HG02981 (cell line): ENCODE measurements around the gene CGB1.
"Not testable (repeated sequence)": the region's sequence is repeated elsewhere in the genome, so short reads cannot be mapped to it uniquely, and the experiment has no call there.

Experiments
- ATAC-seq: cut with Tn5 transposase; IDR thresholded peaks from one replicate; pipeline ENCODE4 v1.9.1; 2021; ENCODE audit warnings: mild to moderate bottlenecking, moderate library complexity; ENCODE audit not compliant: unreplicated experiment

CGB1 gene

GRCh38 chr19:49059053-49059452, 22.4 kb upstream of the CGB1 start:
- no peak for ATAC-seq

DNA sequence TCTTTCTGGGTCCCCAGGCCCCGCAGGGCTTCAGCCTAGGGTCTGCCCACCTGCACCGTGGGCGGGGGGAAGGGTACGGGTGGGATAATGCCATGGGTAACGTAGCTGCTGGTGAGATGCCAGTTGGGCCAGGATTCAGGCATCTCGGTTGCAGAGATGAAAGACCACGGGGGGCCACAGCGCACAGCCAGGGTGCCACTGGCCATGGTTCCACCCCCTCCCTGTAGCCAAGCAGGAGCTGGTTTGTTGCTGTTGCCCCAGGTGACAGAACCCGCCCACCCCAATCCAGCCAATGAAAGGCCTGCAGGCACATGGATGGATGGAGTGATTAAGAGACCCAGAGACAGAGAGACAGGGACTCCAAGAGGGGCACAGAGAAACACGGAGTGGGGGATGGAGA, 21.9 kb upstream of the CGB1 start:
- ATAC-seq, result no peak

GRCh38 chr19:49057636-49058234, 21.0 kb upstream of the CGB1 start, which contains the start of gene CGB7:
CGB7 (minus strand) TSS chr19:49057749; CDS start chr19:49055375, 2,374 bp downstream.
- no peak for ATAC-seq

DNA sequence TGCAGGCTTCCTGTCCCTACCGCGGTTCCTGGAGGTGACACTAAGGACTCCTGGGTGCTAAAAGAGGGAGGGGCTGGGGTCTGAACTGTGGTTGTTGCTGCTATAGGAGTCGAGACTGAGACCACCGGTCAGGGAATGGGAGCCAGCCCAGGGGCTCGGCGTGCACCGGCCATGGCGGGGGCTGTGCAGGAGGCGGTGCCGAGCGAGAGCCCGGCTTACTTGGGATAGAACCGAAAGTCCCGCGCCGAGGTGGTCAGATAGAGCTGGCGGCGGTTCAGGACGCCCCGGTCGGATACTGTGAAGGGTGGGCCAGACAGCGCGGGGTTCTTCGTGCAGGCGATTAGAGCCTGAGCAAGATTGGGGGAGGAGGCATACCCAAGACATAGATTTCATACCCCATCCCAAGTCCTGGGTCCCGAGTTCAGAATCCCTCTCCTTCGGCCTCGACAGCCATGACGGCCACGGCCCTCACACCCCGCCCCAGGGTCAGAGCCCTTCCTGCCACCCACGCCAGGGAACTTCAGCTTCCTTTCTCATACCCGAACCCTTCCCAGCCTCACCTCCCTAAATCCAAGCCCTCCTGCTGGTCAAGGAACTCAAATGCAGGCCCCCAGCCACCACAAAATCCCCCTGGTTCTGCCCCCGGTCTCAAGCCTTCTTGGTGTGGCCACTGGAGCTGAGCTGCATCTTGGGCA, 20.4 kb upstream of the CGB1 start:
- not testable (repeated sequence) for ATAC-seq

DNA sequence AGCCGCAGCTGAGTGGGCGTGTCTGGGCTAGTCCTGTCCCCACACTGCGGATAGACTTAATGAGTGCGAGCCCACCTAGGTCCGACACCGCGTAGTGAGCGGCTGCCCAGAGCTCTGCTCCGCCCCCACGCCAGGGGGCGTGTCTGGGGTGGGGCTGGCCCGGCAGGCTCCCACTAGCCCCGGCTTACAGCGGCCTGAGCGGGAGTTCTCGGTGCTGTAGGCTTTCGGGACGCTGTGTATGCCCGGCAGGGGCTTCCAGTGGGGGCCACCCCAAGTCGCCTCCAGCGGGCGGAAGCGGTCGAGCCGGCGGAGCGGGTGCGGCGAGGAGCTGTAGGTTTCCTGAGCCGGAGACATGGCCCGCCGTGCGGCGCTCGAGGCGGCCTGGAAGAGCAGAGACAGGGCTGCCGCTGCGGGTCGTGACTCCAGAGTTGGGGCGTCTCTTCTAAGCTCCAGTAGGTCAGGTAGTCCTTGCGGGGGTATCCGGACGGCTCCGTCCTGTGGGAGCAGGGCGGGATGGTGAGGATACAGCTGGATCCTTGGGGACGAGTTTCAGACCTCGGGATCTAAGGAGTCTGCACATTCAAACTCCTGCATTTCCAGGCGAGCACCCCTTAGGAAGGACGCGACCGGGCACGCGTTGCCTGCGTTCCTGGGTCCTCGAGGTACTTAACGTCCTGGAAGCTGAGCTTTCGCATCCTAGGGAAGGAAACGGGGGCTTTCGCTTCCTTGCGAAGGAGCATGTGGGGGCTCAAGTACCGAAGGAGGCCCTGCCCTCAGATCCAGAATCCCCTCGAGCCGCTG, 19.6 kb upstream of the CGB1 start:
- no peak for ATAC-seq

DNA sequence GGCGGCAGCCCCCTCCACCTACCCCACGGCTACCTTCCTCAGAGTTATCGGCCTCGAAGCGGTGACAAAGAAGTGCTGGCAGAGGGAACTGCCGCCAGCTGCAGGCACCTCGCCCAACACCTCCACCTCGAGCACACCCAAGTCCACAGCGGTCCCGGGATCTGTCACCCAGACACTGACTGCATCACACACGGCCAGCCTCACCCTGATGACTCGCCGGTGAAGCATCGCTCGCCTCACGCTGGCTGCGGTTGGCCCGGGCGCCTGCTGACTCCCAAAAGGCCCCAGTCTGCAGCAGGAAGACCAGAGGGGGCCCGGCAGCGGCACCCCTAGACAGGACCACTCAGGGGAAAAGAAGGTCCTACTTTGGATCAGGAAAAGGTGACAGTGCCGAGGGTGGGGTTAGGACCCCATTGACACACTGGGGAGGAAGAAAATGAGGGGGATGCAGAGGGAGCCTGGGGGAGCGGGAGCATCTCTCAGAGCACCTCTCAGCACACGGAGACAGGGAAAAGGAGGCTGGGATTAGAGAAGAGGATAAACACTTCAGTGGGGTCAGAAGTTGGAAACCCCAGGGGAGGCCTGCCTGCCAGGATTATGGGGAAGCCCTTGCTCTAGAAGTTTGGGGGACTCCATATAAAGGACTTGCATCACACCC, 13.8 kb upstream of the CGB1 start:
- ATAC-seq, result not testable (repeated sequence)

- not testable (repeated sequence) for ATAC-seq
Measured at GRCh38 chr19:49049834-49050233, 13.1 kb upstream of the CGB1 start.

- not testable (repeated sequence) for ATAC-seq
Measured at GRCh38 chr19:49049011-49049410, 12.3 kb upstream of the CGB1 start, which contains the start of gene CGB8. CGB8 (minus strand) TSS chr19:49049111; CDS start chr19:49048739, 372 bp downstream.

DNA sequence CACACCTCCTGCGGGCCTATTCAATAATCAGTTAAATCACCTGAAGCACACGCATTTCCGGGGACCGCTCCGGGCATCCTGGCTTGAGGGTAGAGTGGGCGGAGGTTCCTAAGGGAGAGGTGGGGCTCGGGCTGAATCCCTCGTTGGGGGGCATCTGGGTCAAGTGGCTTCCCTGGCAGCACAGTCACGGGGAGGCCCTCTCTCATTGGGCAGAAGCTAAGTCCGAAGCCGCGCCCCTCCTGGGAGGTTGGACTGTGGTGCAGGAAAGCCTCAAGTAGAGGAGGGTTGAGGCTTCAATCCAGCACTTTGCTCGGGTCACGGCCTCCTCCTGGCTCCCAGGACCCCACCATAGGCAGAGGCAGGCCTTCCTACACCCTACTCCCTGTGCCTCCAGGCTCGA, 6.9 kb upstream of the CGB1 start, which contains the start of gene CGB5:
TSS of gene CGB5 (plus strand) at position 301 of the 400 bp plus-strand sequence. CDS start 362 bp downstream, outside the sequence.
- ATAC-seq, result not testable (repeated sequence)

- not testable (repeated sequence) for ATAC-seq
Measured at GRCh38 chr19:49042666-49043065, 6.0 kb upstream of the CGB1 start.

DNA sequence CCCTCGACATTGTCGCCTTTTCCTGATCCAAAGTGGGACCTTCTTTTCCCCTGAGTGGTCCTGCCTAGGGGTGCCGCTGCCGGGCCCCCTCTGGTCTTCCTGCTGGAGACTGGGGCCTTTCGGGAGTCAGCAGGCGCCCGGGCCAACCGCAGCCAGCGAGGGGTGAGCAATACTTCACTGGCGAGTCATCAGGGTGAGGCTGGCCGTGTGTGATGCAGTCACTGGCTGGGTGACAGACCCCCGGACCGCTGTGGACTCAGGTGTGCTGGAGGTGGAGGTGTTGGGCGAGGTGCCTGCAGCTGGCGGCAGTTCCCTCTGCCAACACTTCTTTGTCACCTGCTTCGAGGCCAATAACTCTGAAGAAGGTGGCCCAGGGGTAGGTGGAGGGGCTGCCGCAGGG, 5.5 kb upstream of the CGB1 start:
- ATAC-seq, result no peak

- not testable (repeated sequence) for ATAC-seq
Measured at GRCh38 chr19:49039736-49040135, 3.0 kb upstream of the CGB1 start.

- ATAC-seq, result not testable (repeated sequence)
Measured at GRCh38 chr19:49038557-49039276, 2.0 kb upstream of the CGB1 start.

DNA sequence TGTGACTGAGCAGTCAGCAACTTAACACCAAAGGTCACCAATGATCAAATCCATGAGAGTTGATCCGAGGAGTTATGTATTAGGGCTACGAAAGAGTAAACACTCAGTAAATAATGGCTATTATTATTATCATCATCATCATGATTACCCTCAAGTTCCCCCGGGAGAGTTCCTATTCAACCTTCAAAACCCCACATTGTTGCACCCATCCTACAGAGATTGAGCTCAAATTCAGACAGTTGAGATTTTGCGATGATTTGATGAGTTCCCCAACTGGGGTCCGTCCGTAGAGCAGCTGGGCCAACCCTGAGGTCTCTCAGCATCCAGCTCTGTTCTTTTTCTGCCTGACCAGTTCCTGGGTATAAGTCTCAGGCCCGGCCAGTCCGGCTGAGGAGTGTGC, 1.4 kb upstream of the CGB1 start:
- not testable (repeated sequence) for ATAC-seq

- not testable (repeated sequence) for ATAC-seq
Measured at GRCh38 chr19:49031642-49032301, 4.9 kb downstream of the CGB1 start, which contains the start of gene CGB2. CGB2 (plus strand) TSS chr19:49031890; CDS start chr19:49032096, 206 bp downstream.

DNA sequence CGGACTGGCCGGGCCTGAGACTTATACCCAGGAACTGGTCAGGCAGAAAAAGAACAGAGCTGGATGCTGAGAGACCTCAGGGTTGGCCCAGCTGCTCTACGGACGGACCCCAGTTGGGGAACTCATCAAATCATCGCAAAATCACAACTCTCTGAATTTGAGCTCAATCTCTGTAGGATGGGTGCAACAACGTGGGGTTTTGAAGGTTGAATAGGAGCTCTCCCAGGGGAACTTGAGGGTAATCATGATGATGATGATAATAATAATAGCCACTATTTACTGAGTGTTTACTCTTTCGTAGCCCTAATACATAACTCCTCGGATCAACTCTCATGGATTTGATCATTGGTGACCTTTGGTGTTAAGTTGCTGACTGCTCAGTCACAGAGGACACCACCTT, 6.4 kb downstream of the CGB1 start:
- not testable (repeated sequence) for ATAC-seq

DNA sequence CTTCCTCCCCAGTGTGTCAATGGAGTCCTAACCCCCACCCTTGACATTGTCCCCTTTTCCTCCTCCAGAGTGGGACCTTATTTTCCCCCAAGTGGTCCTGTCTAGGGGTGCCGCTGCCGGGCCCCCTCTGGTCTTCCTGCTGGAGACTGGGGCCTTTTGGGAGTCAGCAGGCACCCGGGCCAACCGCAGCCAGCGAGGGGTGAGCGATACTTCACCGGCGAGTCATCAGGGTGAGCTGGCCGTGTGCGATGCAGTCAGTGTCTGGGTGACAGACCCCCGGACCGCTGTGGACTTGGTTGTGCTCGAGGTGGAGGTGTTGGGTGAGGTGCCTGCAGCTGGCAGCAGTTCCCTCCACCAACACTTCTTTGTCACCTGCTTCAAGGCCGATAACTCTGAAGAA, 6.9 kb downstream of the CGB1 start:
- not testable (repeated sequence) for ATAC-seq

DNA sequence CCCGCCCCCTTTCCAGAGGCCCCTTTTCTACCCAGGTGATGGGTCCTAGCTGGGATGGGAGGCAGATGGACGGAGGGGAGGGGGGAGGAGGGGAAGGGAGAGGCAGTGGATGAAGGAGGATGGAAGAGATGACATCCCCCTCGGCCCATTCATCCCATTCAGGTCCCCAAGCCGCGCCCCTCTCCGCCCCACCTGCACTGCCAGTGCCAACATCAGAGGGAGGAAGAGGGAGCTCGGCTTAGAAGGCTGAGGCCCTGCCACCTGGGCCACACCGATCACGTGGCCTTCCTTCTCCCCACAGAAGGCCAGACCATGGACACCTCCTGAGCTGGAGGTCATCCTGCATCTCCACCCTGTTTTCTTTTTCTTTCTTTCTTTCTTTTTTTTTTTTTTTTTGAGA, 8.0 kb downstream of the CGB1 start:
- not testable (repeated sequence) for ATAC-seq

- not testable (repeated sequence) for ATAC-seq
Measured at GRCh38 chr19:49025599-49025998, 11.1 kb downstream of the CGB1 start.
